Natural killer cell (primary cell): ENCODE data around the gene RAB29. TPM values are rescaled to one million over a fixed set of nuclear protein-coding genes. Genes with fewer than 3 reads are reported as not detected.

Source experiments
- ATAC-seq, 3 donors: fragments of 150-1000 bp in 2 of 3; fragments of 200-7000 bp in 1 of 3; cut with Tn5 transposase; 1 replicate in 1 of 3; 2 replicates in 2 of 3; pipeline ENCODE4 v1.10.0; 2021; ENCODE audit warnings: mild to moderate bottlenecking in 2 of 3, moderate library complexity in 2 of 3
- DNase-seq, 2 donors: peaks; one replicate each; pipeline versions ENCODE4 v3.0.0 to v3.0.0-alpha.2; 2013 to 2021; ENCODE audit warnings: mixed read lengths in 1 of 2
- H3K27ac ChIP-seq: one replicate; pipeline ENCODE4 v1.5.1; 2013; ENCODE audit warnings: mild to moderate bottlenecking, low read length
- H3K27me3 ChIP-seq: one replicate; pipeline ENCODE4 v1.6.1; 2013; ENCODE audit warnings: low read length; ENCODE audit not compliant: control insufficient read depth, insufficient read depth
- H3K36me3 ChIP-seq: one replicate; pipeline ENCODE4 v1.6.1; 2013; ENCODE audit warnings: low read length; ENCODE audit not compliant: control insufficient read depth, insufficient read depth
- H3K4me1 ChIP-seq: one replicate; pipeline ENCODE4 v1.6.1; 2013; ENCODE audit warnings: low read length; ENCODE audit not compliant: control insufficient read depth, insufficient read depth
- H3K4me3 ChIP-seq: one replicate; pipeline ENCODE4 v1.5.1; 2013; ENCODE audit warnings: low read length
- H3K9me3 ChIP-seq: one replicate; pipeline ENCODE4 v1.6.1; 2013; ENCODE audit warnings: low read length; ENCODE audit not compliant: control insufficient read depth, insufficient read depth
- H3K27ac Mint-ChIP-seq, 2 donors: one replicate each; pipeline ENCODE4 v1.8.0; 2022; ENCODE audit warnings: mild to moderate bottlenecking in 2 of 2, mixed read lengths in 2 of 2, moderate library complexity in 1 of 2
- H3K27me3 Mint-ChIP-seq, 2 donors: one replicate each; pipeline ENCODE4 v1.8.0; 2022; ENCODE audit warnings: low read depth in 2 of 2, mixed read lengths in 2 of 2
- H3K36me3 Mint-ChIP-seq: one replicate; pipeline ENCODE4 v1.8.0; 2022; ENCODE audit warnings: mixed read lengths
- H3K4me1 Mint-ChIP-seq, 2 donors: one replicate each; pipeline ENCODE4 v1.8.0; 2022; ENCODE audit warnings: mixed read lengths in 2 of 2
- H3K4me3 Mint-ChIP-seq: one replicate; pipeline ENCODE4 v1.8.0; 2022; ENCODE audit warnings: mild to moderate bottlenecking, moderate library complexity, mixed read lengths
- H3K9me3 Mint-ChIP-seq, 2 donors: one replicate each; pipeline ENCODE4 v1.8.0; 2022; ENCODE audit warnings: mixed read lengths in 2 of 2
- WGBS: methylation state at CpG from one replicate; pipeline ENCODE4 v1.1.7; 2013; ENCODE audit warnings: missing lambda C conversion rate; ENCODE audit not compliant: insufficient coverage; 5-methylcytosine and 5-hydroxymethylcytosine counted together
- intact Hi-C: fragments of 100-400 bp; cut with micrococcal nuclease; formaldehyde crosslinking; loops from one replicate; pipeline ENCODE4 v1.14.2; 2022
- total RNA-seq, 4 donors: library from RNA; stranded (reverse); fragments of 120-200 nt in 1 of 4; gene quantifications; one replicate each; pipeline versions ENCODE4 v1.2.3 to v1.2.4, GENCODE V29; 2013 to 2022
- TF ChIP-seq, protein P1 (sequence below): fragments of 200-600 bp; IDR thresholded peaks from one replicate; pipeline ENCODE4 v1.8.0; 2022; ENCODE audit warnings: antibody characterized with exemption

Gene RAB29
- total RNA-seq, 3 donors from 2014 or later (not counting 1 experiment from before 2014, with no cell fraction given): 69.0 to 120 (median 95.1) TPM

DNA sequence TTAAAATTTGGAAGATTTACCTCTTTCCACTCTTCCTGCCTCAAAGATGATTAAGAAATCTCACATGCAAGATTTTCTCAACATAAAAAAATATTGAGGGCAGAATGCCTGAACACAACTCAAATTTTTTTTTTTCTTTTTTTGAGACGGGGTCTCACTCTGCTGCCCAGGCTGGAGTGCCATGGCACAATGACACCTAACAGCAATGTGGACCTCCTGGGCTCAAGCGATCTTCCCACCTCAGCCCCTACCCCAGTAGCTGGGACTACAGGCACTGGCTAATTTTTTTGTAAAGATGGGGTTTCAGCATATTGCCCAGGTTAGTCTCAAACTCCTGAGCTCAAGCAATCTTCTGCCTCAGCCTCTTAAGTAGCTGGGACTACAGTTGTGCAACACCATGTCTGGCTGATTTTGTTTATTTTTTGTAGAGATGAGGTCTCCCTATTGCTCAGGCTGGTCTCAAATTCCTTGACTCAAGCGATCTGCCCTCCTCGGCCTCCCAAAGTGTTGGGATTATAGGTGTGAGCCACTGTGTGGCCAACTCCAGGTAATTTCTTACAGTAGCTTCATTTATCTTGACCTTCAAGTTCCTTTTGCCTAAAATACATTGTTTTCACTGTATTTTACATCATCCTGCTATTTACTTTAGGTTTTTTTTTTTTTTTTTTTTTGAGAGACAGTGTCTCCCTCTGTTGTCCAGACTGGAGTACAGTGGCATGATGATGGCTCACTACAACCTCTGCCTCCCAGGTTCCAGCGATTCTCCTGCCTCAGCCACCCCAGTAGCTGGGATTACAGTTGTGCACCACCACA is 35.7 kb downstream of the RAB29 start:
- intact Hi-C loops: loop anchor here (5.0 kb wide), 1 partner anchor 33 kb away; no protein-coding TSS in a partner anchor
- H3K9me3 ChIP-seq: no peaks in the 10 kb centered on the region
- no peak for ATAC-seq
- H3K4me3 ChIP-seq: no peak overlapping the region
- no peak overlapping the region for H3K27ac ChIP-seq
- H3K4me1 ChIP-seq: no peaks in the 10 kb centered on the region
- no peaks in the 10 kb centered on the region for H3K9me3 Mint-ChIP-seq
- DNase-seq: no peak
- peaks cover 2% of the 10 kb centered on the region for H3K36me3 ChIP-seq
- TF ChIP-seq, protein P1, sequence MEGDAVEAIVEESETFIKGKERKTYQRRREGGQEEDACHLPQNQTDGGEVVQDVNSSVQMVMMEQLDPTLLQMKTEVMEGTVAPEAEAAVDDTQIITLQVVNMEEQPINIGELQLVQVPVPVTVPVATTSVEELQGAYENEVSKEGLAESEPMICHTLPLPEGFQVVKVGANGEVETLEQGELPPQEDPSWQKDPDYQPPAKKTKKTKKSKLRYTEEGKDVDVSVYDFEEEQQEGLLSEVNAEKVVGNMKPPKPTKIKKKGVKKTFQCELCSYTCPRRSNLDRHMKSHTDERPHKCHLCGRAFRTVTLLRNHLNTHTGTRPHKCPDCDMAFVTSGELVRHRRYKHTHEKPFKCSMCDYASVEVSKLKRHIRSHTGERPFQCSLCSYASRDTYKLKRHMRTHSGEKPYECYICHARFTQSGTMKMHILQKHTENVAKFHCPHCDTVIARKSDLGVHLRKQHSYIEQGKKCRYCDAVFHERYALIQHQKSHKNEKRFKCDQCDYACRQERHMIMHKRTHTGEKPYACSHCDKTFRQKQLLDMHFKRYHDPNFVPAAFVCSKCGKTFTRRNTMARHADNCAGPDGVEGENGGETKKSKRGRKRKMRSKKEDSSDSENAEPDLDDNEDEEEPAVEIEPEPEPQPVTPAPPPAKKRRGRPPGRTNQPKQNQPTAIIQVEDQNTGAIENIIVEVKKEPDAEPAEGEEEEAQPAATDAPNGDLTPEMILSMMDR: no peak
- no peak overlapping the region for H3K4me3 Mint-ChIP-seq
- H3K36me3 Mint-ChIP-seq: no peaks in the 10 kb centered on the region
- WGBS: 82% methylated on average over 5 of the region's 5 CpGs
- H3K27me3 ChIP-seq: no peaks in the 10 kb centered on the region
- no peaks in the 10 kb centered on the region for H3K27me3 Mint-ChIP-seq
- peak overlapping the region; percentile 8 to 62 for H3K27ac Mint-ChIP-seq
- H3K4me1 Mint-ChIP-seq: peaks cover 38 to 39% of the 10 kb centered on the region in 2 donors

- H3K27me3 ChIP-seq: no peaks in the 10 kb centered on the region
- H3K27ac Mint-ChIP-seq: peak overlapping the region in 1 of 2 donors; percentile 54
- H3K36me3 ChIP-seq: peaks cover 3% of the 10 kb centered on the region
- DNase-seq: no peak
- peaks cover 38 to 49% of the 10 kb centered on the region in 2 donors for H3K4me1 Mint-ChIP-seq
- no peaks in the 10 kb centered on the region for H3K9me3 Mint-ChIP-seq
- no peak overlapping the region for H3K4me3 ChIP-seq
- WGBS: 78% methylated on average over 1 of the region's 1 CpG
- TF ChIP-seq, protein P1: no peak
- no peaks in the 10 kb centered on the region for H3K36me3 Mint-ChIP-seq
- intact Hi-C loops: loop anchor here (5.0 kb wide), 1 partner anchor 37 kb away; no protein-coding TSS in a partner anchor
- H3K27ac ChIP-seq: no peak overlapping the region
- no peaks in the 10 kb centered on the region for H3K4me1 ChIP-seq
- no peak for ATAC-seq
- H3K27me3 Mint-ChIP-seq: no peaks in the 10 kb centered on the region
- no peaks in the 10 kb centered on the region for H3K9me3 ChIP-seq
- no peak overlapping the region for H3K4me3 Mint-ChIP-seq
Observed at GRCh38 chr1:205735218-205735617, 40.1 kb downstream of the RAB29 start.

DNA sequence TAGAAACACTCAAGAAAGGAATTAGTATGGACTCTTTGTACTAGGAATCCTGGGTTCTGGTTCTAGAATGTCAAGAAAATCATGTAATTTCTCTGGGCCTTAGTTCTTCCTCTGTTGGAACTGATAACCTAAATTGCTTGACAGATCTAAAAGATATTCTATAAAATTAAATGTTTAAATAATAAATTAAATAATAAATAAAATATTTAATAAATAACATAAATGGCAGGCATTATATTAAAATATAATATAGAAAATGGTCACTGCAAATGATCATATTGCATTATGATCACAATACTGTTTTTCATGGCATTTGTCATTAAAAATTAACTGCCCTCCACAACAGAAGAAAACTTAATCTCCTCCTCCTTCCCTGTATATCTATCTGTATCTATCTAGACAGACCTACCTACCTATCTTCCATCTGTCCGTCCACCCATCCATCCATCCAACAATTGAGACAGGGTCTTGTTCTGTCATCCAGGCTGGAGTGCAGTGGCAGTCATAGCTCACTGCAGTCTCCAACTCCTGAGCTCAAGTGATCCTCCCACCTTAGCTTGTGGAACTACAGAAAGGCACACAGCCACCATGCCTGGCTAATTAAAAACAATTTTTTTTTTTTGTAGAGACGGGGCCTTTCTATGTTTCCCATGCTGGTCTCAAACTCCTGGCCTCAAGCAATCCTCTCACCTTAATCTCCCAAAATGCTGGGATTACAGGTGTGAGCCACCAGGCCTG is 41.7 kb downstream of the RAB29 start:
- intact Hi-C loops: no loop called here
- TF ChIP-seq, protein P1: no peak
- Histone ChIP-seq H3K27ac (no peak overlapping the region), H3K4me3 (no peak overlapping the region), H3K27me3 (no peaks in the 10 kb centered on the region), H3K36me3 (peaks cover 5% of the 10 kb centered on the region), H3K9me3 (no peaks in the 10 kb centered on the region), H3K4me1 (no peaks in the 10 kb centered on the region)
- DNase-seq (no peak), ATAC-seq (no peak)
- Mint-ChIP-seq H3K4me1 (peaks cover 31 to 41% of the 10 kb centered on the region in 2 donors), H3K4me3 (no peak overlapping the region), H3K27me3 (no peaks in the 10 kb centered on the region), H3K36me3 (no peaks in the 10 kb centered on the region), H3K9me3 (no peaks in the 10 kb centered on the region), H3K27ac (peak overlapping the region; percentile 44 to 64)
- 85% methylated on average over 2 of the region's 2 CpGs for WGBS
